Naive thymus-derived CD4-positive, alpha-beta T cell (primary cell): ENCODE measurements around the gene RPL27. TPM values are rescaled to one million over a fixed set of nuclear protein-coding genes. Genes with fewer than 3 reads are reported as not detected.

ENCODE experiments used
- ATAC-seq: fragments of 150-1000 bp; cut with Tn5 transposase; 2 replicates; pipeline ENCODE4 v1.10.0; 2021; ENCODE audit warnings: mild to moderate bottlenecking, moderate library complexity
- CTCF ChIA-PET: fragments of 350-600 bp; sonication (Branson Sonifier 250); formaldehyde crosslinking; loops from one replicate; lab custom pipeline; 2021; ENCODE audit warnings: antibody characterized with exemption; lab: Charles Lee
- POLR2A ChIA-PET: fragments of 350-600 bp; sonication (Branson Sonifier 250); formaldehyde crosslinking; loops from one replicate; lab custom pipeline; 2021; ENCODE audit warnings: antibody characterized with exemption, inconsistent platforms; lab: Charles Lee
- DNase-seq, 9 donors: peaks; one replicate each; pipeline versions ENCODE4 v3.0.0 to v3.0.0-alpha.2; 2020 to 2022; ENCODE audit warnings: mixed read lengths in 1 of 9
- H3K27ac ChIP-seq: one replicate; pipeline ENCODE4 v1.7.0; 2013; ENCODE audit warnings: mild to moderate bottlenecking, low read depth, low read length, moderate library complexity
- H3K27me3 ChIP-seq, 2 donors: one replicate each; pipeline ENCODE4 v1.7.0; 2013; ENCODE audit warnings: low read length in 2 of 2, mild to moderate bottlenecking in 2 of 2, moderate library complexity in 2 of 2; ENCODE audit not compliant: control insufficient read depth in 2 of 2, insufficient read depth in 2 of 2
- H3K36me3 ChIP-seq, 3 experiments: 1 replicate in 2 of 3; 2 replicates in 1 of 3; pipeline ENCODE4 v1.7.0; 2013; ENCODE audit warnings: low read length in 3 of 3, mild to moderate bottlenecking in 3 of 3, moderate library complexity in 1 of 3; ENCODE audit not compliant: insufficient read depth in 3 of 3, control insufficient read depth in 2 of 3
- H3K4me1 ChIP-seq, 2 donors: one replicate each; pipeline ENCODE4 v1.7.0; 2013; ENCODE audit warnings: low read length in 2 of 2, mild to moderate bottlenecking in 2 of 2, moderate library complexity in 1 of 2; ENCODE audit not compliant: control insufficient read depth in 2 of 2, insufficient read depth in 2 of 2
- H3K4me3 ChIP-seq: 2 replicates; pipeline ENCODE4 v1.7.0; 2013; ENCODE audit warnings: mild to moderate bottlenecking, low read length
- H3K9me3 ChIP-seq, 3 experiments: 1 replicate in 2 of 3; 2 replicates in 1 of 3; pipeline ENCODE4 v1.7.0; 2013; ENCODE audit warnings: low read length in 3 of 3; ENCODE audit not compliant: control insufficient read depth in 2 of 3
- H3K27ac Mint-ChIP-seq, 9 donors: one replicate each; pipeline ENCODE4 v1.8.0; 2020 to 2022; ENCODE audit warnings: mixed read lengths in 9 of 9, mild to moderate bottlenecking in 8 of 9, moderate library complexity in 5 of 9, inconsistent platforms in 2 of 9
- H3K27me3 Mint-ChIP-seq, 5 donors: one replicate each; pipeline ENCODE4 v1.8.0; 2021 to 2022; ENCODE audit warnings: mixed read lengths in 5 of 5, mild to moderate bottlenecking in 1 of 5
- H3K36me3 Mint-ChIP-seq, 5 donors: one replicate each; pipeline ENCODE4 v1.8.0; 2020 to 2022; ENCODE audit warnings: mixed read lengths in 5 of 5, mild to moderate bottlenecking in 3 of 5, inconsistent platforms in 1 of 5
- H3K4me1 Mint-ChIP-seq, 7 donors: one replicate each; pipeline ENCODE4 v1.8.0; 2020 to 2022; ENCODE audit warnings: mixed read lengths in 7 of 7, mild to moderate bottlenecking in 3 of 7, inconsistent platforms in 1 of 7
- H3K4me3 Mint-ChIP-seq, 10 donors: one replicate each; pipeline ENCODE4 v1.8.0; 2020 to 2022; ENCODE audit warnings: mild to moderate bottlenecking in 10 of 10, mixed read lengths in 10 of 10, moderate library complexity in 6 of 10, inconsistent platforms in 2 of 10
- H3K9me3 Mint-ChIP-seq, 11 donors: one replicate each; pipeline ENCODE4 v1.8.0; 2020 to 2022; ENCODE audit warnings: mixed read lengths in 11 of 11, mild to moderate bottlenecking in 4 of 11, inconsistent platforms in 1 of 11, moderate library complexity in 1 of 11
- intact Hi-C, 2 donors: fragments of 100-400 bp; cut with micrococcal nuclease; formaldehyde crosslinking; loops; one replicate each; pipeline ENCODE4 v1.15.1; 2023
- polyA plus RNA-seq, 2 donors: library from polyadenylated mRNA; unstranded; fragments of 300-500 nt; fragmentation: Illumina TruSeq; gene quantifications; one replicate each; pipeline ENCODE4 v1.2.3, GENCODE V29; 2021
- total RNA-seq, 6 experiments: library from RNA in 5 of 6; stranded (reverse) in 5 of 6; gene quantifications; 1 replicate in 5 of 6; 2 replicates in 1 of 6; pipeline ENCODE4 v1.2.3 and lab custom pipeline; 2021 to 2026

RPL27 gene
- total and polyA plus RNA-seq, 7 experiments from 2014 or later: 951 to 2,713 (median 1,834) TPM

DNA sequence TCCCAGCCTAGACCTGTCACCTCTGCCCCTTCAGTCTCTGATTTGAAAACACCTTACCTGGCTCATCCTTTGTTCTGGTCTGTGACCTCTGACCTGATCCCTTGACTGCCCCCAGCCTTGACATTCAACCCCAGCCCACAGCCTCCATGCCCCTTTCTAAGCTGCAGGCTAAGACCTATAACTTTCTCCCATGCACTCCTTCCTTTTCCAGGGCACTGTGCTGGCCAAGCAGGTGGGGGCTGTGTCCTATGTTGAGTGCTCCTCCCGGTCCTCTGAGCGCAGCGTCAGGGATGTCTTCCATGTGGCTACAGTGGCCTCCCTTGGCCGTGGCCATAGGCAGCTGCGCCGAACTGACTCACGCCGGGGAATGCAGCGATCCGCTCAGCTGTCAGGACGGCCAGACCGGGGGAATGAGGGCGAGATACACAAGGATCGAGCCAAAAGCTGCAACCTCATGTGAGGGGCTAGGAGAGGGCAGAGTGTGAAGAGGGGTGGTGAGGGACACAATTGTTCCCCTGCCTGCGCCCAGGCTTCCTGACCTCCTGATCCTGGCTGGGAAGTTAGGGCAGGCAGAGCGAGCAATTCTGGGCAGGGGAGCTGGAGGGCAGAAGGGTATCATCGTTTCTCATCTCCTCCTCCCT lies 30.1 kb downstream of the RPL27 start:
- H3K27ac Mint-ChIP-seq: peak overlapping the region in 1 of 9 donors; percentile 0
- ChIA-PET CTCF (no interaction called here), POLR2A (interaction anchor here (0.6 kb wide), 1 partner anchor 9 kb away, joined by 3 read pairs; no protein-coding TSS in a partner anchor)
- DNase-seq (no peak), ATAC-seq (no peak)
- peaks cover 8 to 12% (median 9%) of the 10 kb centered on the region in 7 donors for H3K4me1 Mint-ChIP-seq
- Histone ChIP-seq H3K27ac (no peak overlapping the region), H3K4me1 (peaks cover 10% of the 10 kb centered on the region in 2 donors), H3K27me3 (no peaks in the 10 kb centered on the region), H3K9me3 (no peaks in the 10 kb centered on the region), H3K36me3 (no peaks in the 10 kb centered on the region), H3K4me3 (no peak overlapping the region)
- H3K4me3 Mint-ChIP-seq: peak overlapping the region in 2 of 10 donors; percentile 7 to 69
- H3K9me3 Mint-ChIP-seq: peaks cover 0 to 2% (median 0%) of the 10 kb centered on the region in 11 donors
- intact Hi-C loops: loop anchor here in 1 of 2 donors (10.0 kb wide), 1 partner anchor 186 kb away; the partner anchor contains the start of gene TMEM106A
- H3K36me3 Mint-ChIP-seq: peaks cover 0 to 4% (median 0%) of the 10 kb centered on the region in 5 donors
- H3K27me3 Mint-ChIP-seq: peaks cover 0 to 14% (median 0%) of the 10 kb centered on the region in 5 donors

DNA sequence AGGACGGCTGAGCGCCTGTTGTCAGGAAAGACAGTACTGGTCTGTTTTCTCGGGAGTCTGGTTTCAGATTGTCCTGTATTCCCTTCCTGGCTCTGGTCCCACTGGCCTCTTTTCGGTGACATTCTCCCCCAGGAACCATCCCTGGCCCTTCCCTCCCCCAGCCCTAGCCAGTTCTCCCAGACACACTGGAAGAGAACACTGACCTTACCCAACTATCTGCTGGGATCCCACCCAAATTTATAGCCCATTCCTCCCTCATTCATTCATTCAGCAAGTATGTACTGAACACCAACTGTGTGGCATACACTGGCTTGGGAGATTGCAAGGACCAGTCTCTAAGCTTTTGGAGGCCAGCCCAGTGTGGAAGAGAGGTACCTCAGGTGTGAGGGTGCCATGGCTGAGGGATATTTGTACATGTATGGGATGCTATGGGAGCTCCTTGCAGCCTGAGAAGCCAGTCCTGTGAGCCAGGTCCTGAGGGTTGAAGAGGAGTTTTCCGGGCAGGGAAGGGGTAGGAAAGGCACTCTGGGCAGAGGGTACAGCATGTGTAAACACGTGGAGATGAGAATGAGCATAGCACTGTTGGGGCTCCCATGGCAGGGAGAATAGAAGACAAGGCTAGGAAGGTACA lies 32.0 kb downstream of the RPL27 start:
- H3K27me3 ChIP-seq: no peaks in the 10 kb centered on the region
- H3K4me1 ChIP-seq: peaks cover 0 to 2% of the 10 kb centered on the region in 2 donors
- DNase-seq (no peak), ATAC-seq (no peak)
- Mint-ChIP-seq H3K27me3 (peaks cover 0 to 5% (median 0%) of the 10 kb centered on the region in 5 donors), H3K4me1 (peaks cover 0 to 3% (median 0%) of the 10 kb centered on the region in 7 donors), H3K27ac (peak overlapping the region in 3 of 9 donors; percentile 5 to 92 (median 28)), H3K9me3 (peaks cover 0 to 1% (median 0%) of the 10 kb centered on the region in 11 donors), H3K4me3 (peak overlapping the region in 1 of 10 donors; percentile 5), H3K36me3 (peaks cover 0 to 2% (median 0%) of the 10 kb centered on the region in 5 donors)
- no peaks in the 10 kb centered on the region for H3K9me3 ChIP-seq
- no peaks in the 10 kb centered on the region for H3K36me3 ChIP-seq
- H3K27ac ChIP-seq: no peak overlapping the region
- no peak overlapping the region for H3K4me3 ChIP-seq
- intact Hi-C loops: no loop called here
- POLR2A ChIA-PET: no interaction called here
- CTCF ChIA-PET: no interaction called here

DNA sequence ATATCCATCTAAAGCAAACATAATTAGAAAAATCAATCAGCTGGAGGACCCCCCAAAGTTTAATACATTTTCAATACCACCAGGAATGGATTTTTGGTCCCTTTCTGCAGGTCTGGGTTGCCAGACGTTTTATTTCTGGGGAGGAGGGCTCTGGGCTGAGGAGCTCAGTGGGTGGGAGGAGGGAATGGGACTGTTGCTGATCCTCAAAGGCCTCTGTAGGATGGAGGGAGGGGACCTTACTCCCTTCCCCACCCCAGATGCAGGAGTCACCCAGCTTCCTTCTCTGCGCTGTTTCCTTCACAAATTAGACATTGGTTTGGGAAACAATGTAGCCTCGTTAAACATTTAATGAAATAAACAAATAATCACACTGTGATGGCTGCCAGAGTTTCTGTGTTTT lies 33.4 kb downstream of the RPL27 start:
- no peak for ATAC-seq
- Mint-ChIP-seq H3K36me3 (no peaks in the 10 kb centered on the region), H3K9me3 (peaks cover 0 to 1% (median 0%) of the 10 kb centered on the region in 11 donors), H3K27me3 (no peaks in the 10 kb centered on the region), H3K4me1 (no peaks in the 10 kb centered on the region), H3K4me3 (no peak overlapping the region), H3K27ac (peak overlapping the region in 1 of 9 donors; percentile 51)
- intact Hi-C loops: no loop called here
- Histone ChIP-seq H3K9me3 (no peaks in the 10 kb centered on the region), H3K36me3 (no peaks in the 10 kb centered on the region), H3K4me3 (no peak overlapping the region), H3K4me1 (no peaks in the 10 kb centered on the region), H3K27me3 (no peaks in the 10 kb centered on the region), H3K27ac (no peak overlapping the region)
- ChIA-PET POLR2A (interaction anchor here (0.6 kb wide), 1 partner anchor 58 kb away, joined by 3 read pairs; no protein-coding TSS in a partner anchor), CTCF (no interaction called here)
- no peak for DNase-seq

DNA sequence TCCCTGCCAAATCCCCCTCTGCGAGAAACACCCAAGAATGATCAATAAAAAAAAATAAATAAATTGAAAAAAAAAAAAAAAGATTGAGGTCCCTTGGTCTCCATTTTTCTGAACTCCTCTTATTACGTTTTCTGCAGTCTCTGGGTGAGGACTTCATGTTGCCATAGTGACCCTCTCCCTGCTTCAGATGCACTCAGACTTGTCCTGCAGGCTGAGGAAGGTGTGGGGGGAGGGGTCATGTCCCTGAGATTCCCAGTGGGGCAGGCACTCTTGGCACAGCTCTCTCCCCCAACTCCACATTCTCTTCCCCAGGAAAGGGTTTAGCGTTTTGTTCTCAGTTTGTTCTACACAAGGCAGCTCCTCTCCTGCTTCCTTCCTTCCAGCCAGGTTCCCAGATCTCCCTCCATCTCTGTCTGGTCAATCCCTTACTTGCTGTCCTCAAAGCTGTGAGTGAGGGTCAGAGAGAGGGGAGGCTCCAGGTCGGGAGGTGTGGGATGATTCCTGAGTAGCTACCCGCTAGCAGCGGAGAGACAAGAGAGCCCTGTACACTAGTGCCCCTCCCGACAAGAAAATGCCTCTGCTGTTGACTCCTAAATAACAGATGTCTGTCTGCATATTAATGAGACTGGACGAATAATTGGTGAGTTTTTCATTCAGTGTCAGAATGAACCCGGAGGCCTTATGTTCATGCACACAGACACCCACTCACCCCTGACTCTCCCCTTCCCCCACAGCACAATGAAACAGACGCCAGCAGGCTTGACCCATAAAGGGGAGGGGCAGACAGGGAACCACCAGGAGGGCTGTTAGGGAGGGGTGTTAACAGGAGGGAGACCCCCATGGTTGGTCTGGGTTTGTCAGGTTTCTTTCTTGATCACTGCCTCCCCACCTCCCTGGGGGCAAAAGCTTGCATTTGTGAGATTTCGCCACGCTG lies 36.0 kb downstream of the RPL27 start:
- DNase-seq: no peak
- H3K27ac ChIP-seq: no peak overlapping the region
- H3K4me3 Mint-ChIP-seq: no peak overlapping the region
- no peaks in the 10 kb centered on the region for H3K36me3 Mint-ChIP-seq
- H3K4me1 ChIP-seq: no peaks in the 10 kb centered on the region
- POLR2A ChIA-PET: no interaction called here
- H3K36me3 ChIP-seq: no peaks in the 10 kb centered on the region
- CTCF ChIA-PET: no interaction called here
- H3K9me3 ChIP-seq: no peaks in the 10 kb centered on the region
- no peak overlapping the region for H3K27ac Mint-ChIP-seq
- no peaks in the 10 kb centered on the region for H3K4me1 Mint-ChIP-seq
- H3K27me3 Mint-ChIP-seq: no peaks in the 10 kb centered on the region
- no peak for ATAC-seq
- no peaks in the 10 kb centered on the region for H3K27me3 ChIP-seq
- peaks cover 0 to 1% (median 0%) of the 10 kb centered on the region in 11 donors for H3K9me3 Mint-ChIP-seq
- no peak overlapping the region for H3K4me3 ChIP-seq
- intact Hi-C loops: no loop called here

GRCh38 chr17:43034894-43035293 lies 36.7 kb downstream of the RPL27 start:
- H3K27ac ChIP-seq: no peak overlapping the region
- Mint-ChIP-seq H3K4me3 (no peak overlapping the region), H3K27me3 (no peaks in the 10 kb centered on the region), H3K36me3 (no peaks in the 10 kb centered on the region), H3K4me1 (no peaks in the 10 kb centered on the region), H3K27ac (no peak overlapping the region), H3K9me3 (peaks cover 0 to 1% (median 0%) of the 10 kb centered on the region in 11 donors)
- CTCF ChIA-PET: interaction anchor here (1.1 kb wide), 1 partner anchor 11 kb away, joined by 3 read pairs; no protein-coding TSS in a partner anchor
- H3K36me3 ChIP-seq: no peaks in the 10 kb centered on the region
- ATAC-seq (no peak), DNase-seq (no peak)
- H3K9me3 ChIP-seq: no peaks in the 10 kb centered on the region
- H3K4me3 ChIP-seq: no peak overlapping the region
- H3K4me1 ChIP-seq: no peaks in the 10 kb centered on the region
- intact Hi-C loops: no loop called here
- H3K27me3 ChIP-seq: no peaks in the 10 kb centered on the region
- POLR2A ChIA-PET: interaction anchor here (0.6 kb wide), 1 partner anchor 137 kb away, joined by 3 read pairs; no protein-coding TSS in a partner anchor

- H3K9me3 ChIP-seq: no peaks in the 10 kb centered on the region
- H3K36me3 Mint-ChIP-seq: no peaks in the 10 kb centered on the region
- no peaks in the 10 kb centered on the region for H3K27me3 ChIP-seq
- no peak overlapping the region for H3K4me3 ChIP-seq
- CTCF ChIA-PET: no interaction called here
- no peaks in the 10 kb centered on the region for H3K4me1 ChIP-seq
- H3K4me3 Mint-ChIP-seq: no peak overlapping the region
- H3K4me1 Mint-ChIP-seq: peaks cover 0 to 1% (median 0%) of the 10 kb centered on the region in 7 donors
- DNase-seq: no peak
- POLR2A ChIA-PET: no interaction called here
- intact Hi-C loops: no loop called here
- peaks cover 0 to 1% (median 0%) of the 10 kb centered on the region in 11 donors for H3K9me3 Mint-ChIP-seq
- no peak overlapping the region for H3K27ac Mint-ChIP-seq
- H3K27me3 Mint-ChIP-seq: no peaks in the 10 kb centered on the region
- H3K27ac ChIP-seq: no peak overlapping the region
- ATAC-seq: no peak
- H3K36me3 ChIP-seq: no peaks in the 10 kb centered on the region
These were observed 41.4 kb downstream of the RPL27 start for GRCh38 chr17:43039646-43040045.
